Measurements from ENCODE around the gene EXPH5.
"Not testable (repeated sequence)": the region's sequence is repeated elsewhere in the genome, so short reads cannot be mapped to it uniquely, and the experiment has no call there.

EXPH5 gene

DNA sequence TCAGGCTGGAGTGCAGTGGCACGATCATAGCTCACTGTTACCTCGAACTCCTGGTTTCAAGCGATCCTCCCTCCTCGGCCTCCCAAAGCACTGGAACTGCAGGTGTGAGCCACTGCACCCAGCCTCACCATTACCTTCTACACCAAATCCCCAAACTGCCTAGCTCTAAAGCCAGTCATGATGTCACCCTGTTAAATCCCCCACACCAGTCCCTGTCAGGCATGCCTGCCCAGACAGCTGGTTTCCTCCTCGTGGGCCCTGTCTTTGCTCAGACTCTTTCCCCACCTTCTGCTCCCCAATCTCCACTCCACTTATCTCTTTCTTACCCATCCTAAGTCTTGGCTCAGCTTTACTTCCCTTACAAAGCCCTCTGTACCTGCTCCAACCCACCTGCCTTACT, 12.5 kb upstream of the EXPH5 start:
- no peak overlapping the region for H3K4me3 ChIP-seq (ENCODE audit: low read length)
- no peaks in the 10 kb centered on the region for H3K36me3 ChIP-seq (ENCODE audit: control insufficient read depth, low read length)
- H3F3A ChIP-seq (ENCODE audit: control insufficient read depth, insufficient read depth) = no peaks in the 10 kb centered on the region
- H4K20me1 ChIP-seq (ENCODE audit: control insufficient read depth, insufficient read depth, low read depth, low read length) = no peaks in the 10 kb centered on the region
- H3K79me2 ChIP-seq (ENCODE audit: control insufficient read depth, low read length) = no peaks in the 10 kb centered on the region
- H3K27me3 ChIP-seq (ENCODE audit: control insufficient read depth, low read length) = peaks cover 5% of the 10 kb centered on the region; the same call in 1 of the 2 replicates
- no peak overlapping the region for H3K4me2 ChIP-seq (ENCODE audit: low read length)
- H3K9me3 ChIP-seq (ENCODE audit: control insufficient read depth, insufficient read depth, low read length) = no peaks in the 10 kb centered on the region
- no peak for TF ChIP-seq EZH2phosphoT487 (IDR thresholded peaks at IDR 0.05; ENCODE audit: borderline replicate concordance, low read length)
- TF ChIP-seq, protein P1, sequence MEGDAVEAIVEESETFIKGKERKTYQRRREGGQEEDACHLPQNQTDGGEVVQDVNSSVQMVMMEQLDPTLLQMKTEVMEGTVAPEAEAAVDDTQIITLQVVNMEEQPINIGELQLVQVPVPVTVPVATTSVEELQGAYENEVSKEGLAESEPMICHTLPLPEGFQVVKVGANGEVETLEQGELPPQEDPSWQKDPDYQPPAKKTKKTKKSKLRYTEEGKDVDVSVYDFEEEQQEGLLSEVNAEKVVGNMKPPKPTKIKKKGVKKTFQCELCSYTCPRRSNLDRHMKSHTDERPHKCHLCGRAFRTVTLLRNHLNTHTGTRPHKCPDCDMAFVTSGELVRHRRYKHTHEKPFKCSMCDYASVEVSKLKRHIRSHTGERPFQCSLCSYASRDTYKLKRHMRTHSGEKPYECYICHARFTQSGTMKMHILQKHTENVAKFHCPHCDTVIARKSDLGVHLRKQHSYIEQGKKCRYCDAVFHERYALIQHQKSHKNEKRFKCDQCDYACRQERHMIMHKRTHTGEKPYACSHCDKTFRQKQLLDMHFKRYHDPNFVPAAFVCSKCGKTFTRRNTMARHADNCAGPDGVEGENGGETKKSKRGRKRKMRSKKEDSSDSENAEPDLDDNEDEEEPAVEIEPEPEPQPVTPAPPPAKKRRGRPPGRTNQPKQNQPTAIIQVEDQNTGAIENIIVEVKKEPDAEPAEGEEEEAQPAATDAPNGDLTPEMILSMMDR (IDR thresholded peaks at IDR 0.05; ENCODE audit: low read depth, low read length, poor library complexity, severe bottlenecking) = no peak
- H3K27ac ChIP-seq (ENCODE audit: low read depth, low read length) = no peak overlapping the region
- H3K4me1 ChIP-seq (ENCODE audit: control insufficient read depth, low read length) = no peaks in the 10 kb centered on the region
- H3K9me2 ChIP-seq (replicated peaks; ENCODE audit: control insufficient read depth, low read length) = no peaks in the 10 kb centered on the region

GRCh38 chr11:108602818-108603217, 9.2 kb upstream of the EXPH5 start:
- H3K4me3 ChIP-seq (ENCODE audit: low read length); H4K20me1 ChIP-seq (ENCODE audit: control insufficient read depth, insufficient read depth, low read depth, low read length); H3K4me2 ChIP-seq (ENCODE audit: low read length); H3K79me2 ChIP-seq (ENCODE audit: control insufficient read depth, low read length); H3K36me3 ChIP-seq (ENCODE audit: control insufficient read depth, low read length); H3K27ac ChIP-seq (ENCODE audit: low read depth, low read length); H3K4me1 ChIP-seq (ENCODE audit: control insufficient read depth, low read length); H3F3A ChIP-seq (ENCODE audit: control insufficient read depth, insufficient read depth); H3K9me2 ChIP-seq (replicated peaks; ENCODE audit: control insufficient read depth, low read length); H3K9me3 ChIP-seq (ENCODE audit: control insufficient read depth, insufficient read depth, low read length): not testable (repeated sequence)
- peaks cover 20% of the 10 kb centered on the region for H3K27me3 ChIP-seq (ENCODE audit: control insufficient read depth, low read length)

DNA sequence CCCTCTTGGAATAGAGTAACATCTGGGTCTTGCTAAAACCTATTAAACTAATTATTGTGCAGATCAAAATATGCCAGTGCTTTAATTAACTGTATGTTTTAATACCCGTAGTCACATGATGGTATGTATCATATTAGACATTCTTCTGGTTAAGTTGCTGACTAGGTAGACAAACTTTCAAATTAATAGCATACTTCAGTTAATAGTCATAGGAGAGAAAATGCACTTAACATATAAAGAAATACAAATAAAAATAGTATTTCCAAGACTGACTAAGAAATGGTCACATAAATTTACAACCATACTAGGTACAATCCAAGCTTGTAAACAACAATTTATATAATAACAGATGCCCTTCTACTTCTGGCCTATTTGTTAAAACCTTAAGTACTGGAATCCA, 7.6 kb upstream of the EXPH5 start:
- TF ChIP-seq, protein P1 (IDR thresholded peaks at IDR 0.05; ENCODE audit: low read depth, low read length, poor library complexity, severe bottlenecking) = no peak
- TF ChIP-seq EZH2phosphoT487 (IDR thresholded peaks at IDR 0.05; ENCODE audit: borderline replicate concordance, low read length) = no peak
- Histone ChIP-seq H3K27ac (ENCODE audit: low read depth, low read length) (no peak overlapping the region), H3K9me2 (replicated peaks; ENCODE audit: control insufficient read depth, low read length) (no peaks in the 10 kb centered on the region), H3K79me2 (ENCODE audit: control insufficient read depth, low read length) (no peaks in the 10 kb centered on the region), H3K27me3 (ENCODE audit: control insufficient read depth, low read length) (peaks cover 20% of the 10 kb centered on the region), H3K9me3 (ENCODE audit: control insufficient read depth, insufficient read depth, low read length) (no peaks in the 10 kb centered on the region), H4K20me1 (ENCODE audit: control insufficient read depth, insufficient read depth, low read depth, low read length) (no peaks in the 10 kb centered on the region), H3K4me1 (ENCODE audit: control insufficient read depth, low read length) (no peaks in the 10 kb centered on the region), H3K4me2 (ENCODE audit: low read length) (no peak overlapping the region), H3K4me3 (ENCODE audit: low read length) (no peak overlapping the region), H3F3A (ENCODE audit: control insufficient read depth, insufficient read depth) (no peaks in the 10 kb centered on the region), H3K36me3 (ENCODE audit: control insufficient read depth, low read length) (no peaks in the 10 kb centered on the region)

GRCh38 chr11:108599978-108600377, 6.4 kb upstream of the EXPH5 start:
- Histone ChIP-seq H3K4me1 (ENCODE audit: control insufficient read depth, low read length) (no peaks in the 10 kb centered on the region), H3K9me2 (replicated peaks; ENCODE audit: control insufficient read depth, low read length) (no peaks in the 10 kb centered on the region), H3K4me3 (ENCODE audit: low read length) (no peak overlapping the region), H3K36me3 (ENCODE audit: control insufficient read depth, low read length) (no peaks in the 10 kb centered on the region), H3K9me3 (ENCODE audit: control insufficient read depth, insufficient read depth, low read length) (no peaks in the 10 kb centered on the region), H3F3A (ENCODE audit: control insufficient read depth, insufficient read depth) (no peaks in the 10 kb centered on the region), H3K27ac (ENCODE audit: low read depth, low read length) (no peak overlapping the region), H3K27me3 (ENCODE audit: control insufficient read depth, low read length) (peaks cover 26% of the 10 kb centered on the region), H4K20me1 (ENCODE audit: control insufficient read depth, insufficient read depth, low read depth, low read length) (no peaks in the 10 kb centered on the region), H3K4me2 (ENCODE audit: low read length) (no peak overlapping the region), H3K79me2 (ENCODE audit: control insufficient read depth, low read length) (no peaks in the 10 kb centered on the region)
- no peak for TF ChIP-seq EZH2phosphoT487 (IDR thresholded peaks at IDR 0.05; ENCODE audit: borderline replicate concordance, low read length)
